Activated gamma-delta T cell treated with Interleukin-2 at 50 U/mL for 16 hours (primary cell): ENCODE data around the gene ANKRD36B.
"Not testable (repeated sequence)": the region's sequence is repeated elsewhere in the genome, so short reads cannot be mapped to it uniquely, and the experiment has no call there.

Source experiments
- DNase-seq: peaks from one replicate; pipeline ENCODE4 v3.0.0-alpha.2; 2020

ANKRD36B gene

DNA sequence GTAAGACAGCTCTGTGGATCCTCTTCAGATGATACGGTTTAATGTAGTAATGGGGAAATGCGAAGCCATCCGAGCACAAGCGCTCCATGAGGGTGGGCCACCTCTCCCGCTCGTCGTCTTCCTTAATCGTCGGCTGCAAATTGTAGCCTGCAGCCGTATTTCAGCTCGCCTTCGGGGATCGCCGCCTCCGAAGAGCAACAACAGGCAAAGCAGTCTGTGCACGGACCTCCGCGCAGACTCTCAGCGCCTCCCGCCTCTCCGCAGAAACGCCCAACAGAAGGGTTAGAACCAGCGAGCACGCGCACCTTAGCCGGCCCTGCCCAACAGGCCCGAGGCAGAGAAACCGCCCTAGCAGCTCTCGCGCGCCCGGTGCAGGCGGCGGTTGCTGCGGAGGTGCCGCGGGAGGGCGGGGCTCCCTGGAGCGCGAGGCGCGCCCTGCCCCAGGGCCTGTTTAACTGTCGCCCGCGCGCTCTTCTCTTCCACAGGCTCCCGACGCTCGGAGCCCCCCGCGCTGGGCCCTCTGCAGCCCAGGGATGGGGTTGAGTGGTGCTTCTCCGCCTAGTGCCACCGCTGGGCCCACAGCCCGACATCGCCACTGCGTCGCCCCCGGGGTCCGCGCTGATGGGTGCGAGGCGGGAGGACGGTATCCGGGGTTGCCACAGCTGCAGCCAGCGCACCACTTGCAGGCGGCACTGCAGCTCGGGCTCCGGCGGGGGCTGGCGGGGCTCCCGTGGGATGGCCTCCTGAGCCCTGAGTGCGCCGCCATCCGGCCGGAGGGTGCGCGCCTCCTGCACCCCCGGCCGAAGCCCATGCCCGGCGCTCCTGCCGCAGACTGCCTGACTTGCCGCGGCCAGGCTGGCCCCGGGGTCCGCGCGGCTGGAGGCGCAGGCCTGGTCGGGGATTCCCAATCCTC is at the start of gene ANKRD36B:
Gene ANKRD36B, minus strand, starts transcription at position 280 of the 913 bp plus-strand sequence. Its CDS starts 192 bp downstream, at position 88.
- peak; percentile 42 for DNase-seq

DNA sequence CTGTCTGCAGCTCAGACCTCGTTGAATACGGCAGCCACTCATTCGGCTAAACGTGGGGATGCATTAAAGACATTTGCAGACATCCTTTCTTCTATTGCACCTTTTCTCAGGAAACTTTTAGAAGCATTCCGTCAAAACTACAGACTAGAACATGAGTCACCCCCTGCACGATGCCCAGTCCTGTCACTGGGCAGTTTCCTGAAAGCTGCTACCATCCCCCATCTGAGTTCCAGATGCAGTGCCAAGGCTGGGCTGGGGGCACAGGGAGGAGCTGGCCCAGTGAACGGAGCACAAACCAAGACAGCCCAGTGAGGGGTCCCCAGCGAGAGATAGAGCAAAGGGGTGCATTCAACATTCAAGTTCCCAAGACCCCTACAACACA is 36.4 kb upstream of the ANKRD36B start:
- DNase-seq: not testable (repeated sequence)

DNA sequence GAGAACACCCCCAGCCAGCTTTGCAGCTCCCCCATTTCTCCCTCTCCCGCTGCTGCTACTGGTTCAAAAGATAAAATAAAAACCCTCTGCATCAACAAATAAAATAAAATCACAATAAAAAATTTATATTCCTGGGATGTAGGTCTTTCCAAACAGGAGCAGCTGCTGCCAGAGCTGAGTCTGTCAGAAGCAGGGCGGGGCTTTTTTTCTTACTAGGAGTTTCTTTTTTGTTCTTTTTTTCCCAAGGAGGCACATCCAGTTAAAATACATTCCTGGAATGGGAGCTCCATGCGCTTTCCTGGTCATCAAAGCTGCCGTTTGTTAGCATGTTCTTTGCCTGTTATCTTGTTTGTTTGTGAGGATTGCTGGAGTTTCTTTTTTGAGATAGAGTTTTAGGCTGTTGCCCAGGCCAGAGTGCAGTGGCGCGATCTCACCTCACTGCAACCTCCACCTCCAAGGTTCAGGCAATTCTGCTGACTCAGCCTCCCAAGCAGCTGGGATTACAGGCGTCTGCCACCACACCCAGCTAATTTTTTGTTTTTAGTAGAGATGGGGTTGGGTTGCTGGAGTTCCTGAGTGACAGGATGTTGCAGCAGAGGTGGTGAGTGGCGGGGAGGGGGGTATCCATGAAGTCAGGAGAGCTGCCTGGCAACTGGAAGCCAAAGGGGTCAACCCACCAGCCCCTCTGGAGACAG is 35.8 kb upstream of the ANKRD36B start:
- not testable (repeated sequence) for DNase-seq

DNA sequence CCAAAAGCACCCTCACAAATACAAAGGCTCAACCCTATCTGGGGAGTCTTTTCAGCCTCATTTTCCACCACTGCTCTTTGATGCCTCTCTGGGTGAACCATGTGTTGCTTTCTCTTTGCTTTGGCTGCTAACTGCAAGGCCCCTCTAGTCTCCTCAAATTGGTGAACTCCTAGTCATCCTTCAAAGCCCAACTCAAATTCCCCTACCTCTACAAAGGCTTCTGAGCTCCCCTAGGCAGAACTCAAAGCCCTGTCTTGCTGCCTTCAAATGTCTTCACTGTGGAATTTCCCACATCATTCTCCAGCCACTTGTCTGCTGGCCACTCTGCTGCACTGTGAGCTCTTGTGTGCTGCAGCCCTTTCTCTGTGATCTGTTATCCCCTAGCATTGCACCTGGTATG is 33.3 kb upstream of the ANKRD36B start:
- not testable (repeated sequence) for DNase-seq

DNA sequence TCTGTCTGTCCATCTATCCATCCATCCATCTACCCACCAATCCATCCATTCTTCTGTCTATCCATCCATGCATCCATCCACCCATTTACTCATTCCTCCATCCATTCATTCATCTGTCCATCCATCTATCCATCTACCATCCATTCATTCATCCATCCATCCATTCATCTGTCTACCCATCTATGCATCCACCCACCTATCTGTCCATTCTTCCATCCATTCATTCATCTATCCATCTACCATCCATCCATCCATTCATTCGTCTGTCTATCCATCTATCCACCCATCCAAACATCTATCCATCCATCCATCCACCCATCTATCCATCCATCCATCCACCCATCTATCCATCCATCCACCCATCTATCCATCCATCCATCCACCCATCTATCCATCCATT is 30.8 kb upstream of the ANKRD36B start:
- DNase-seq: not testable (repeated sequence)

DNA sequence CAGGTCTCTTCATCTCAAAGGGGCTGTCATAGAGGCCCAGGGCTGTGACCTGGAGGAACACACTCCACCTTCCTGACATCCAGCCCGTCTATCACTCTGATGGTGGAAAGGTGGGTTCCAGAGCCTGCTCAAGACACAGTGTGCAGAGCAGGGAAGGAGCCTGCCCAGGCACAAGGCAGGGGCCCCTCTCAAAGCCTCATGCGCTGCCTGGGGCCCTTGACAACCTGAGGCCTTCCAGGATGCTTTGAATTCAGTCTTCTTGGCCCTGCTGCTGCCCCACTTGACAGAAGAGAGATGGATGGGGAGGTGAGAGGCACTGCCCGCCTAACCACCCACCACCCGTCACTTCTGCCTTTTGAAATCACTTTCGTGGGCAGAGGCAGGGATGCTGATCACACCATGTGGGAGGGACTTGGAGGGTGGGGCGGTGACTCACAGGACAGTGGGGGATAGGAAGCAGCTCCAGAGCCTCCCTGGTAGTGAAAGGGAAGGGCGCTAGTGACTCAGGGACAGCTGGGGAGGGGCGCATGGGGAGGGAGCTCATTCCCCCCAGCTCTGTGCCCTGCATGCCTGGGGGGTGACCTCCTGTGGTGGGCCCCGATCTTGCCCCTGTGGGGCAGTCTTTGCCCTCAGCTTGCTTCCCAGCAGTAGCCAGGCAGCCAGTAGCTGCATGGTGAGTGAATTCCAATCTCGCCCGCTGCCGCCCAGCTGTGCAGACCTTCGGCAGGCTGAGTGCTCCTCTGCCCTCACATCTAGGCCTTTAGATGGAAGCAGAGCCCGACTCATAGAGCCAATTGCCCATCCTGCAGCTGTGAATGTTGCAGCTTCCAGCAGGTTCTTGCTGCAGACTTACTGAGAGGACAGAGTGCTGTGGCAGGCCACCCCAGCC is 29.5 kb upstream of the ANKRD36B start:
- not testable (repeated sequence) for DNase-seq

DNA sequence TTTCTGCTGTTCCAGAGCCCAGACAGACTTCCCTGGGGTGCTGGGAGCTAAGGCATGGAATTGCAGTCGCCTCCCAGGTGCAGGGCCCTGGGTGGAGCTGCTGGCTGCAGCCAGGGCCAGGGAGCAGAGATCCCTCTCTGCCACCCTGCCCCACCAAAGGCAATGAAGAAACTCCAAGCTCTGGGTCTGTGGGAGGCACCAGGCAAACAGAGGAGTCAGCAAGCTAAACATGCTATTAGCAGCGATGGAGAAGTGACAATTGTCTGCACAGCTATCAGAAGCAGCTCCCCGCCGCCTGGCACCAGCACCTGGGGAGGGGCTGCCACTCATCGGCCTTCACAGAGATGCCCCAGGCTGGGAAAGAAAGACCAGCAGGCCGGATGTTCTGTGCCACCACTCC is 28.2 kb upstream of the ANKRD36B start:
- DNase-seq: no peak

DNA sequence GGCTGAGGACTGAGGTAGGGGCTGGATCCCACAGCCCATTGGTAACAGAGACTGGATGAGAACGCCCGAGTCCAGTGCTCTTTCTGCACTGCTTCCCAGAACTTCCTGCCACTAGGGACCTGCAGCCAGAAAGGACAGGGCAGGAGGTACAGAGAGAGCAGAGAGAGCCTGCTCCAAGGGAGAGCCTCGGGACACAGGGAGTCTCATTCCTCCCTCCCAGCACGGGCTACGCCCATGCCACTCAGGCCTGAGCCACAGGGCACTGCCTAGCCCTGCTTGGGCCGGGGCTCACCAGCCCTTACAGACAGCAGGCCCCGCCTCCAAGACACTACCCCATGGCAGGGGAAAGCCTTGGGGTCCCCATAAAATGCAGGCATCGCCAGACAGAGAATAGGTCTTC is 26.1 kb upstream of the ANKRD36B start:
- not testable (repeated sequence) for DNase-seq

DNA sequence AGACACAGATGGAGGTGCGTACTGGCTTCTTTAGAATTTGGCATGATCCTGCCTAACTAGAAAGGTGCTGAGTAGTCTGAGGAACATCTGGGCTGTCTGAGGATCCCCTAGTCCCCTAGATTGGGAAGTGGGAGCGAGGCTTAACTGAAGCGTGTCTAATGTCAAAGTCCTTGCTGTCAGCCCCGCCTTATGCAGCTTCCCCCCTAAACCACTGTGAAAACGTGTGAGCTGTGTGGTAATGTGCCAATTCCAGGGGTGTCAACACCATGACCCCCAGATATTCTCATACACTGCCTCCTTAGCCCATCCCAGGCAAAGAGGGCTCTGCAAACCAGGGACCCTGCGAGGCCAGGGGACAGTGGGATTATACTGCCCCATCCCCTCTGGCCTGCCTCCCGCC is 22.2 kb upstream of the ANKRD36B start:
- DNase-seq: not testable (repeated sequence)

DNA sequence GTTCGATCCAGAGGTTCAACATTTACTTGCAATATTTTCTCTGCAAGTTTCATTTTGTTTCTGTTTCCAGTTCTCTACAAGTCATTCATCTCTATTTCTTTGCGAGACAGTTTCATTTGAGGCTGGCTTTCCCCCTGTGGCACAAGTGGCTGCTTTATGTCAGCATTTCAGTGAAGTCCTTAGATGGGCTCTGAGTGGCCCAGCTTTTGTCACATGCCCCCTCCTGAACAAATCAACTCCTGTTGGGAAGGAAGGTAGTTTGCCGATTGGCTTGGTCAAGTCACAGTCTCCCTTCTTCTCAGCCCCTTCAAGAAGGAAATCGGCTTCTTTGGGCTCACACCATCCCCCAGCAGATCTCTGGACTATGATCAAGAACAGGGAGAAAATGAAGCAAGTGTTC is 19.1 kb upstream of the ANKRD36B start:
- not testable (repeated sequence) for DNase-seq

DNA sequence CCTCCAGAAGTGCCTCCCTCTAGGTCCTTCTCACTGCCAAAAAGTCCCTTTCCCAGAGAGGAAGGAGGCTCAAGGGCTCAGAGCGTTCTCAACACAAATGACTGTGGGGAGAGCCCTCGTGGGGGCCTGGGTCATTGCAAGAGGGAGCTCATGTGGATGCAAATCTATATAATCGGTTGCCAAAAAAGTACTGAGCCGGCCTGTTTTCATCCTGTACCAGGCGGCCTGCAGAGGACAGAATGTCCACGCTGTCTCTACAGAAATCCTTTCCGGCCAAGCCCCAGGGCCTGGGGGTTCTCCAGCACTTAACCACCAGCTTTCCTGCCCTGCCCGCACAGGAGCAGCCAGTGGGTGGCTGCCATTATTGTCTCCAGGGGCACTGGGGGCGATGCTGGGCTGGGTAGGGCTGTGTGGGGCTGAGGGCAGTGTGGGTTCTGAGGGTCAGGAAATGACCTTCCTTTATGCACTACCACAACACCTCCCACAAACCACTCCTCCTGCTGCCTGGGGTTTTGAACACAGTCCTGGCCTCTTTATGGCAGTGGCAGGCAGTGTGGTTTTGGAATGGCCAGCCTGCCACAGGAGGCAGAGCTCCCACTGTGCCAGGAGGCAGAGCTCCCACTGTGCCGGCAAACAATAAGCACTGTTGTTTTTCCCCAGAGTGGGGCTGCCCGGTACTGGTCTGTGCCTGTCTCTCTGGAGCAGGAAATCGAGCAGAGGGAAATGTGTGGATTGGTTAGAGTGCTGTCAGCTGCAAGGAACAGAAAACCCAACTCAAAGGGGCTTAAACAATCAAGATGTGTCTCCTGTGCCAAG is 16.1 kb upstream of the ANKRD36B start:
- DNase-seq: not testable (repeated sequence)

DNA sequence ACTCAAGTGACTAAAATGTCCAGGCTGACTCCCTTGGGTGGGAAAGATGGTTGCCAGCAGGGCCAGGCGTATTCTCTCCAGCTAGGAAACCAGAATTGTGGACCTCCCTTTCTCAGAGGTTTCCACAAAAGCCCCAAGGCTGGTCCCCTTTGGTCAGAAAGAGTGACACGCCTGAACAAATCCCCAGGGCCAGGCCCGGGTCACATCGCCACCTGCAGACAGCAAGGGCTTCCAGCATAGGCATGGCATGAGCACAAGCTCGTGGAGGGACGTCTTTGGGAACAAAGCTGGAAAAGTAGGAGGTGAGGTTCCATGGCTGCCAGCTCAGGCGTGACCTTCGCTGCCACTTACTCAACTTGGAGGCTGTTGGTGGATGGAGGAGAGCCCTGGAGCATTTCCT is 15.4 kb upstream of the ANKRD36B start:
- not testable (repeated sequence) for DNase-seq

DNA sequence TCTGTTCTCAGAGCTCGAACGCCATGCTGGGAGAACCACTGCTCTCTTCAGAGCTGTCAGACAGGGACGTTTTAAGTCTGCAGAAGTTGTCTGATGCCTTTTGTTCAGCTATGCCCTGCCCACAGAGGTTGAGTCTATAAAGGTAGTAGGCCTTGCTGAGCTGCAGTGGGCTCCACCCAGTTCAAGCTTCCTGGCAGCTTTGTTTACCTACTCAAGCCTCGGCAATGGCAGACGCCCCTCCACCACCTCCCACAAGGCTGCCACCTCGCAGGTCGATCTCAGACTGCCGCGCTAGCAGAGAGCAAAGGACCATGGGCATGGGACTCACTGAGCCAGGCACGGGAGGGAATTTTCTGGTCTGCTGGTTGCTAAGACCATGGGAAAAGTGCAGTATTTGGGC is 11.9 kb upstream of the ANKRD36B start:
- not testable (repeated sequence) for DNase-seq

DNA sequence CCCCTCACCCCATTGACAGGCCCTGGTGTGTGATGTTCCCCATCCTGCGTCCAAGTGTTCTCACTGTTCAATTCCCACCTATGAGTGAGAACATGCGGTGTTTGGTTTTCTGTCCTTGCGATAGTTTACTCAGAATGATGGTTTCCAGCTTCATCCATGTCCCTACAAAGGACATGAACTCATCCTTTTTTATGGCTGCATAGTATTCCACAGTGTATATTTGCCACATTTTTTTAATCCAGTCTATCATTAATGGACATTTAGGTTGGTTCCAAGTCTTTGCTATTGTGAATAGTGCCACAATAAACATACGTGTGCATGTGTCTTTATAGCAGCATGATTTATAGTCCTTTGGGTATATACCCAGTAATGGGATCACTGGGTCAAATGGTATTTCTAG is 6.5 kb upstream of the ANKRD36B start:
- DNase-seq: not testable (repeated sequence)

DNA sequence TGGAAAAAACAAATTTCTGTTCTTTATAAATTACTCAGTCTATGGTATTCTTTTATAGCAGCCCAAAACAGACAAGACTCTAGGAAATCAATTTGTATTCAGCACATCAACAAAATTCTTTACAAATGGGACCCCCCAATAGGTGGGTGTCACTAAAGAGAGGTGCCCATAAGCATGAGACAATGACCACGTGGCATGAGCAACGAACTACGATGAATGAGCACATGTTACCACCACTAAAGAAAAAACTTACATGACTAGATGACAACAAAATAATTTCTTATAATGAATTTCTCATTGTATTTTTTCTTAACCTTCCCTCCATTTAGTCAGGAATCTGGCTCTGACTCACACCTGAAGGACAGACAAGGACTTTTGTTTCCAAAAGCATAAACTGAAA is 3.8 kb upstream of the ANKRD36B start:
- DNase-seq: not testable (repeated sequence)

DNA sequence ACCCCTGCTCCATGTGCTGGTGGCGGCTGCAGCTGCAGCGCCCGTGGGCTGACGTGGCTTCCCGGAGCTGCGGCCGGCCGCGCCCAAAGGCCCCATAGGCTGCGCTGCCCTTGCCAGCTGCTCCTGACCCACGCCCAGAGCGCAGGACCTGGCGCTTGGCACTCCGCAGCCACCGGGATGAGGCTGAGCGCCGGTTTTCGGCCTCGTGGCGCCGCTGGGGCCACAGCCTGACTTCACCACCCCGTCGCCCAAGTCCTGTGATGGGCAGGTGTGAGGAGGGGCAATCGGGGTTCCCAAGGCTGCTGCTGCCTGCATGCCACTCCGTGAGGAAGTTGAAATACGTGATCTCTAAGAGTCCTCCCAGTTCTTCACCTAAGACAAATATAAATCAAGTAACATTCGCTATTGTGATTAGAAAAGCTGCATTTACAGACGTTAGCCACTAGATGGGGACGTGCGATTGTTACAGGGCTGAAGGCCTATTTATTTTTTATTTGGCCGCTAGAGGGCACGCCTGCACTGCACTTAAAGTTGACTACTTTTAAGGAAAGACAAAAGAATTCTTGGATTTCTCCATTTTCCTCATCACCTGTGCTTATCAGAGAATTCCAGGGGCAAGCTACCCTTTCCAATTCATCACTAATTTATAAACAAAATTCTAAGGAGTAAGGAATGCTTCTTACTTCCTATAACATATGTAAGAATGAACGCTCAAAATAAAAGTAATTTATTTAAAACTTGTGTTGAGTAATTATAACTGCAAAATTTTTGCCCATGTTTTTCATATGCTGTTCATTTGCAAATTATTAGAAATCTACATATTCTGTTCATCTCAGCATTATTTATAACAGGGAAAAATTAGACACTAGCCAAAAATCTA is 1.1 kb upstream of the ANKRD36B start:
- peak; percentile 76 for DNase-seq

DNA sequence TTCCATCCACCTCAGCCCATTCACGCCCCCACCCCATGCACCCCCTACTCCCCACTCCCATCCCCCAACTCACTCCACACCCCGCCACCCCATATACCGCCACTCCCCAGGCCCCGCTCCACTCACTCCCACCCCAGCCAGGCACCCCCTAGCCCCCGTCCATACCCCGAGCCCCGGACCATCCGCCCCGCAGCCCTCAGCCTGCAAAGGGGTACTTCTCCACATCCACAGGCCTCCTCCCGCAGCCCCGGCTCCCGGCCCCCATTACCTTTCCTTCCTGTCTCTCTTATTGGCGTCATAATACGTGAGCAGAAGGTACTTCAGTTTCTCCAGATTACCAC is 450 bp downstream of the ANKRD36B start:
- not testable (repeated sequence) for DNase-seq

DNA sequence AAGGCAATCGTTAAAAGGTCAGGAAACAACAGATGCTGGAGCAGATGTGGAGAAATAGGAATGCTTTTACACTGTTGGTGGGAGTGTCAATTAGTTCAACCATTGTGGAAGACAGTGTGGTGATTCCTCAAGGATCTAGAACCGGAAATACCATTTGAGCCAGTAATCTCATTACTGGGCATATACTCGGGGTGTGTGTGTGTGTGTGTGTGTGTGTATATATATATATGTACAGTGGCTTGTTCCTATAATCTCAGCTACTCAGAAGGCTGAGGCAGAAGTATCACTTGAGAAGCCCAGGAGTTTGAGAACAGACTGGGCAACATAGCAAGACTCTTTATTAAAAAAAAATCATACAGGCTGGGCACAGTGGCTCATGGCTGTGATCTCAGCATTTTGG is 24.0 kb downstream of the ANKRD36B start:
- not testable (repeated sequence) for DNase-seq

DNA sequence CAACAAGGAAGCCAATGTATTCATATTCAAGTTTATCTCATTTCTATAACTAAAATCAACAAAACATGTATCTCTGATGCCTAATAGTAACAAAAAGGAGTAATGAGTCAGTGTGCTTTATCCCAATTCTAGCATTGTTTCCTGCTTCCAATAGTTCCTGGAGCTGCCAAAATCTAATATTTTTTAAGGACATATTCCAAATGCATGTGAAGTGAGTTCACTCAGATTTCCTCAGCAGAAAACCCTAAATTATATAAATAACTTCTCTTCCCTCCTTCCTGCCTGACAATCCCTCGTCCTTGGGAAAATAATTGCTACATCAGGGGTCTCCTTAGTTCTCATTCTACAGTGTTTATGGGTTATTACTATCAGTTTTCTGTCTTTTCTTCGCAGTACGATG is 37.3 kb downstream of the ANKRD36B start:
- not testable (repeated sequence) for DNase-seq

DNA sequence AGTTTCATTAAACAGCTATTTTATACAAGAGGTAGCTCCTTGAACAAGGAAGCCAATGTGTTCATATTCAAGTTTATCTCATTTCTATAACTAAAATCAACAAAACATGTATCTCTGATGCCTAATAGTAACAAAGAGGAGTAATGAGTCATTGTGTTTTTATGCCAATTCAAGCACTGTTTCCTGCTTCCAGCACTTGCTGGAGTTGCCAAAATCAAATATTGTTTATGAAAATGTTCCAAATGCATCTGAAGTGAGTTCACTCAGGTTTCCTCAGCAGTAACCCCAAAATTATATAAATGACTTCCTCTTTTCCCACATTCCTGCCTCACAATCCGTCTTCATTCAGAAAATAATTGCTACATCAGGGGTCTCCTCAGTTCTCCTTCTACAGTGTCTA is 39.2 kb downstream of the ANKRD36B start:
- not testable (repeated sequence) for DNase-seq

DNA sequence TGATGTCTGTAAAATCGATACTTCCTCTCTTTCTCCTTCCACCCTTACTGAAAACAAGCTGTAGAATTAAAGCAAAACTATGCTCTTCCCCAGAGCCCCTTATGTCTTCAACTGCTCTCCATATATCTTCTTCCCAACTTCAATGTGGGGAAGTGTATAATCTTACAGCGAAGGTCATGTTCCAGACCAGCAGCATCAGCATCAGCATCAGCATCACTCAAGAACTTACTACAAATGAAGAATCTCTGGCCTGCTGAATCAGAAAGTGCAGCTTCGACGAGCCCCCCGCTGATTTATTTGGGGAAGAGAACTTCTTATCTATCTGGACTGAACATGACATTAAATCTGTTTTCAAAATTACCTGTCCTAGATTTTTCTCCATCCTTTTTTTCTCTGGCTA is 40.6 kb downstream of the ANKRD36B start:
- not testable (repeated sequence) for DNase-seq
